ENCODE data around the gene UQCRHL. TPM values are rescaled to one million over a fixed set of nuclear protein-coding genes. Genes with fewer than 3 reads are reported as not detected.

UQCRHL gene
- total and polyA plus RNA-seq, 2 donors (not counting 1 experiment from before 2014, with no cell fraction given) = 0.98 to 1.8 TPM

- WGBS (ENCODE audit: insufficient coverage) = 87% methylated on average over 13 of the region's 15 CpGs
- TF ChIP-seq EZH2 (IDR thresholded peaks at IDR 0.05; ENCODE audit: borderline replicate concordance, insufficient read depth, low read depth, low read length, poor library complexity, severe bottlenecking) (no peak), CTCF (IDR thresholded peaks at IDR 0.05) (no peak)
- Histone ChIP-seq H3K36me3 (replicated peaks in 1 of 2; ENCODE audit: control extremely low read depth in 1 of 2, control insufficient read depth in 1 of 2, extremely low read depth in 1 of 2, insufficient read depth in 2 of 2, low read length in 1 of 2) (no peaks in the 10 kb centered on the region), H3K4me2 (replicated peaks; ENCODE audit: low read depth, low read length, poor library complexity, severe bottlenecking) (no peak overlapping the region), H2AFZ (ENCODE audit: insufficient read depth, low read depth, low read length, poor library complexity, severe bottlenecking) (no peak overlapping the region), H3K4me3 (ENCODE audit: control extremely low read depth in 1 of 5, extremely low read depth in 1 of 5, insufficient read depth in 1 of 5, low read depth in 2 of 5, low read length in 4 of 5) (no peak overlapping the region), H3K4me1 (ENCODE audit: control insufficient read depth in 2 of 2, insufficient read depth in 2 of 2, low read length in 2 of 2) (no peaks in the 10 kb centered on the region), H3K9ac (ENCODE audit: low read length) (no peak overlapping the region), H3K27me3 (replicated peaks in 1 of 4; ENCODE audit: control extremely low read depth in 1 of 4, control insufficient read depth in 3 of 4, insufficient read depth in 4 of 4, low read length in 3 of 4) (peaks cover 0 to 14% (median 4%) of the 10 kb centered on the region in 4 experiments), H3K9me3 (ENCODE audit: control extremely low read depth in 1 of 3, control insufficient read depth in 2 of 3, insufficient read depth in 1 of 3, low read length in 2 of 3) (no peaks in the 10 kb centered on the region), H3K79me2 (ENCODE audit: control insufficient read depth, insufficient read depth, low read length) (no peaks in the 10 kb centered on the region), H4K20me1 (ENCODE audit: control insufficient read depth, insufficient read depth, low read length, poor library complexity, severe bottlenecking) (no peaks in the 10 kb centered on the region), H3K27ac (ENCODE audit: low read length in 2 of 2) (no peak overlapping the region)
- Mint-ChIP-seq H3K27me3 (peaks cover 31% of the 10 kb centered on the region), H3K4me1 (no peaks in the 10 kb centered on the region), H3K9me3 (ENCODE audit: insufficient read depth) (no peaks in the 10 kb centered on the region), H3K4me3 (no peak overlapping the region), H3K27ac (no peak overlapping the region)
- no peak for ATAC-seq (ENCODE audit: low read depth)
- intact Hi-C loops (cut with micrococcal nuclease) = no loop called here
- POLR2A ChIA-PET = no interaction called here
- CTCF ChIA-PET = no interaction called here
- DNase-seq = no peak
Measured at GRCh38 chr1:15764890-15765289, 42.6 kb downstream of the UQCRHL start.

GRCh38 chr1:15764269-15764764 is 43.1 kb downstream of the UQCRHL start:
- no peaks in the 10 kb centered on the region for H4K20me1 ChIP-seq (ENCODE audit: control insufficient read depth, insufficient read depth, low read length, poor library complexity, severe bottlenecking)
- DNase-seq (no peak), ATAC-seq (ENCODE audit: low read depth) (no peak)
- no peak overlapping the region for H3K27ac Mint-ChIP-seq
- H3K4me3 Mint-ChIP-seq = no peak overlapping the region
- H3K4me1 ChIP-seq (ENCODE audit: control insufficient read depth in 2 of 2, insufficient read depth in 2 of 2, low read length in 2 of 2) = peaks cover 2% of the 10 kb centered on the region in 2 donors
- no peaks in the 10 kb centered on the region for H3K36me3 ChIP-seq (replicated peaks in 1 of 2; ENCODE audit: control extremely low read depth in 1 of 2, control insufficient read depth in 1 of 2, extremely low read depth in 1 of 2, insufficient read depth in 2 of 2, low read length in 1 of 2)
- POLR2A ChIA-PET = no interaction called here
- no peak overlapping the region for H3K4me2 ChIP-seq (replicated peaks; ENCODE audit: low read depth, low read length, poor library complexity, severe bottlenecking)
- H3K27ac ChIP-seq (ENCODE audit: low read length in 2 of 2) = no peak overlapping the region
- H3K9ac ChIP-seq (ENCODE audit: low read length) = no peak overlapping the region
- no peaks in the 10 kb centered on the region for H3K79me2 ChIP-seq (ENCODE audit: control insufficient read depth, insufficient read depth, low read length)
- peaks cover 3% of the 10 kb centered on the region for H3K4me1 Mint-ChIP-seq
- intact Hi-C loops (cut with micrococcal nuclease) = no loop called here
- H3K4me3 ChIP-seq (ENCODE audit: control extremely low read depth in 1 of 5, extremely low read depth in 1 of 5, insufficient read depth in 1 of 5, low read depth in 2 of 5, low read length in 4 of 5) = no peak overlapping the region
- H2AFZ ChIP-seq (ENCODE audit: insufficient read depth, low read depth, low read length, poor library complexity, severe bottlenecking) = no peak overlapping the region
- peaks cover 0 to 1% (median 0%) of the 10 kb centered on the region in 3 donors for H3K9me3 ChIP-seq (ENCODE audit: control extremely low read depth in 1 of 3, control insufficient read depth in 2 of 3, insufficient read depth in 1 of 3, low read length in 2 of 3)
- no peaks in the 10 kb centered on the region for H3K9me3 Mint-ChIP-seq (ENCODE audit: insufficient read depth)
- TF ChIP-seq EZH2 (IDR thresholded peaks at IDR 0.05; ENCODE audit: borderline replicate concordance, insufficient read depth, low read depth, low read length, poor library complexity, severe bottlenecking) (no peak), CTCF (IDR thresholded peaks at IDR 0.05) (no peak)
- H3K27me3 Mint-ChIP-seq = peaks cover 35% of the 10 kb centered on the region
- peaks cover 0 to 18% (median 6%) of the 10 kb centered on the region in 4 experiments for H3K27me3 ChIP-seq (replicated peaks in 1 of 4; ENCODE audit: control extremely low read depth in 1 of 4, control insufficient read depth in 3 of 4, insufficient read depth in 4 of 4, low read length in 3 of 4)
- 84% methylated on average over 7 of the region's 10 CpGs for WGBS (ENCODE audit: insufficient coverage)
- CTCF ChIA-PET = no interaction called here
